CD4-positive, alpha-beta T cell (primary cell): Measurements from ENCODE around the gene GFER. TPM values are rescaled to one million over a fixed set of nuclear protein-coding genes. Genes with fewer than 3 reads are reported as not detected.
A peak's percentile ranks its signal among the peaks of the same experiment; 100 is the strongest.
"Not testable (repeated sequence)": the region's sequence is repeated elsewhere in the genome, so short reads cannot be mapped to it uniquely, and the experiment has no call there.

Source experiments
- ATAC-seq: fragments of 200-7000 bp; cut with Tn5 transposase; one replicate; pipeline ENCODE4 v1.10.0; 2022; ENCODE audit warnings: mild to moderate bottlenecking; ENCODE audit not compliant: poor library complexity
- CTCF ChIA-PET: fragments of 350-600 bp; sonication (Branson Sonifier 250); formaldehyde crosslinking; loops from one replicate; lab custom pipeline; 2021; ENCODE audit warnings: antibody characterized with exemption, inconsistent platforms; lab: Charles Lee
- POLR2A ChIA-PET: fragments of 350-600 bp; sonication (Branson Sonifier 250); formaldehyde crosslinking; loops from one replicate; lab custom pipeline; 2021; ENCODE audit warnings: antibody characterized with exemption, inconsistent platforms; lab: Charles Lee
- DNase-seq, 14 experiments: peaks; one replicate each; pipeline ENCODE4 v3.0.0-alpha.2; 2013 to 2020; ENCODE audit warnings: mixed read lengths in 2 of 14
- H3K27ac ChIP-seq, 2 donors: one replicate each; pipeline versions ENCODE4 v1.5.1 to v1.7.0; 2013; ENCODE audit warnings: low read length in 2 of 2, low read depth in 1 of 2, mild to moderate bottlenecking in 1 of 2
- H3K27me3 ChIP-seq, 2 experiments: 1 replicate in 1 of 2; 2 replicates in 1 of 2; pipeline versions ENCODE4 v1.6.1 to v1.7.0; 2013; ENCODE audit warnings: low read length in 2 of 2, control low read depth in 1 of 2, mild to moderate bottlenecking in 1 of 2, moderate library complexity in 1 of 2; ENCODE audit not compliant: insufficient read depth in 2 of 2, control insufficient read depth in 1 of 2
- H3K36me3 ChIP-seq: one replicate; pipeline ENCODE4 v1.6.1; 2013; ENCODE audit warnings: low read length, control low read depth; ENCODE audit not compliant: insufficient read depth
- H3K4me1 ChIP-seq: one replicate; pipeline ENCODE4 v1.6.1; 2013; ENCODE audit warnings: low read length, control low read depth; ENCODE audit not compliant: insufficient read depth
- H3K4me3 ChIP-seq: one replicate; pipeline ENCODE4 v1.5.1; 2013; ENCODE audit warnings: mild to moderate bottlenecking, low read length, moderate library complexity
- H3K9me3 ChIP-seq, 2 experiments: 1 replicate in 1 of 2; 2 replicates in 1 of 2; pipeline versions ENCODE4 v1.6.1 to v1.7.0; 2013; ENCODE audit warnings: low read length in 2 of 2, mild to moderate bottlenecking in 2 of 2, control low read depth in 1 of 2, moderate library complexity in 1 of 2; ENCODE audit not compliant: control insufficient read depth in 1 of 2, insufficient read depth in 1 of 2
- H3K27ac Mint-ChIP-seq: one replicate; pipeline ENCODE4 v1.8.0; 2020; ENCODE audit warnings: mixed read lengths
- H3K27me3 Mint-ChIP-seq: one replicate; pipeline ENCODE4 v1.8.0; 2021; ENCODE audit warnings: mixed read lengths
- H3K36me3 Mint-ChIP-seq: one replicate; pipeline ENCODE4 v1.8.0; 2021; ENCODE audit warnings: low read depth, mixed read lengths
- H3K4me1 Mint-ChIP-seq: one replicate; pipeline ENCODE4 v1.8.0; 2021; ENCODE audit warnings: low read depth, mixed read lengths
- H3K4me3 Mint-ChIP-seq: one replicate; pipeline ENCODE4 v1.8.0; 2020; ENCODE audit warnings: mild to moderate bottlenecking, mixed read lengths
- H3K9me3 Mint-ChIP-seq: one replicate; pipeline ENCODE4 v1.8.0; 2020; ENCODE audit warnings: mixed read lengths
- CTCF ChIP-seq: fragments of 200-600 bp; IDR thresholded peaks from one replicate; pipeline ENCODE4 v1.8.0; 2022; ENCODE audit warnings: antibody characterized with exemption, mild to moderate bottlenecking
- intact Hi-C, 2 experiments: fragments of 100-400 bp; cut with DNase I in 1 of 2; cut with micrococcal nuclease in 1 of 2; formaldehyde crosslinking; loops; one replicate each; pipeline versions ENCODE4 v1.15.1 to v1.9.0; 2023 to 2025; cut with DNase I, micrococcal nuclease
- total RNA-seq, 174 experiments: library from RNA in 2 of 174; stranded (reverse) in 2 of 174; gene quantifications; one replicate each; pipeline ENCODE4 v1.2.3 and lab custom pipeline; 2021 to 2026

Gene GFER
- total RNA-seq, 2 experiments from 2014 or later: 14.5 TPM

- no peaks in the 10 kb centered on the region for H3K9me3 Mint-ChIP-seq
- no peak for TF ChIP-seq CTCF
- Histone ChIP-seq H3K27ac (peak overlapping the region in 1 of 2 donors; percentile 72), H3K4me1 (peaks cover 65% of the 10 kb centered on the region), H3K36me3 (peaks cover 34% of the 10 kb centered on the region), H3K9me3 (no peaks in the 10 kb centered on the region), H3K4me3 (peak overlapping the region; percentile 94), H3K27me3 (no peaks in the 10 kb centered on the region)
- no peaks in the 10 kb centered on the region for H3K27me3 Mint-ChIP-seq
- H3K36me3 Mint-ChIP-seq: peaks cover 55% of the 10 kb centered on the region
- CTCF ChIA-PET: interaction anchor here (0.7 to 2.0 kb wide), 2 partner anchors 43 to 179 kb away, joined by 3 to 10 read pairs; no protein-coding TSS in a partner anchor
- DNase-seq (peak in 5 of 14 experiments; percentile 18 to 61 (median 26)), ATAC-seq (no peak)
- POLR2A ChIA-PET: interaction anchor here (0.8 to 5.0 kb wide), 8 partner anchors 10 to 194 kb away, joined by 3 to 31 read pairs (median 5); partner anchors contain the start of genes EME2, GFER, MRPS34 and NUBP2
- H3K4me1 Mint-ChIP-seq: peaks cover 55% of the 10 kb centered on the region
- peak overlapping the region; percentile 91 for H3K4me3 Mint-ChIP-seq
- peak overlapping the region; percentile 98 for H3K27ac Mint-ChIP-seq
- intact Hi-C loops: loop anchor here in 1 of 2 experiments (2.0 to 10.0 kb wide), 2 partner anchors 48 to 1266 kb away; partner anchors contain the start of genes WDR24 and ZNF598
Observed at GRCh38 chr16:1960665-1961630, 23.0 kb upstream of the GFER start.

GRCh38 chr16:1961651-1962067 is 22.3 kb upstream of the GFER start:
- Histone ChIP-seq H3K4me3 (no peak overlapping the region), H3K27me3 (no peaks in the 10 kb centered on the region), H3K9me3 (no peaks in the 10 kb centered on the region), H3K36me3 (peaks cover 34% of the 10 kb centered on the region), H3K4me1 (peaks cover 70% of the 10 kb centered on the region), H3K27ac (no peak overlapping the region)
- H3K4me1 Mint-ChIP-seq: peaks cover 55% of the 10 kb centered on the region
- H3K36me3 Mint-ChIP-seq: peaks cover 55% of the 10 kb centered on the region
- peak overlapping the region; percentile 98 for H3K27ac Mint-ChIP-seq
- TF ChIP-seq CTCF: no peak
- CTCF ChIA-PET: no interaction called here
- POLR2A ChIA-PET: interaction anchor here (1.3 to 5.0 kb wide), 6 partner anchors 10 to 193 kb away, joined by 4 to 31 read pairs (median 6); partner anchors contain the start of genes EME2, MRPS34, NUBP2 and SPSB3
- no peak for ATAC-seq
- peak overlapping the region; percentile 82 for H3K4me3 Mint-ChIP-seq
- no peaks in the 10 kb centered on the region for H3K9me3 Mint-ChIP-seq
- intact Hi-C loops: loop anchor here in 1 of 2 experiments (2.0 to 10.0 kb wide), 2 partner anchors 47 to 1267 kb away; partner anchors contain the start of genes WDR24 and ZNF598
- DNase-seq: peak in 1 of 14 experiments; percentile 23
- H3K27me3 Mint-ChIP-seq: no peaks in the 10 kb centered on the region

GRCh38 chr16:1962161-1963153 is 21.5 kb upstream of the GFER start:
- H3K9me3 Mint-ChIP-seq, ATAC-seq, H3K27me3 Mint-ChIP-seq, H3K4me3 ChIP-seq, H3K9me3 ChIP-seq, H3K27me3 ChIP-seq, DNase-seq: not testable (repeated sequence)
- peaks cover 70% of the 10 kb centered on the region for H3K4me1 ChIP-seq
- peak overlapping the region in 1 of 2 donors; percentile 29 for H3K27ac ChIP-seq
- H3K4me1 Mint-ChIP-seq: peaks cover 55% of the 10 kb centered on the region
- H3K36me3 Mint-ChIP-seq: peaks cover 55% of the 10 kb centered on the region
- peak overlapping the region; percentile 98 for H3K27ac Mint-ChIP-seq
- POLR2A ChIA-PET: interaction anchor here (1.3 to 5.0 kb wide), 8 partner anchors 9 to 193 kb away, joined by 4 to 55 read pairs (median 12); partner anchors contain the start of genes EME2, MRPS34, NUBP2 and SPSB3
- H3K4me3 Mint-ChIP-seq: peak overlapping the region; percentile 98
- intact Hi-C loops: loop anchor here in 1 of 2 experiments (10.0 kb wide), 1 partner anchor 1268 kb away; the partner anchor contains the start of gene WDR24
- peaks cover 34% of the 10 kb centered on the region for H3K36me3 ChIP-seq
- CTCF ChIA-PET: interaction anchor here (2.3 kb wide), 1 partner anchor 178 kb away, joined by 7 read pairs; no protein-coding TSS in a partner anchor
